ENCODE results near the gene MIEN1.

The MIEN1 gene

GRCh38 chr17:39722965-39723848 lies 7.1 kb downstream of the MIEN1 start:
- Histone ChIP-seq H3K4me3 (ENCODE audit: low read depth, low read length) (no peak overlapping the region), H3K27me3 (ENCODE audit: insufficient read depth, low read depth, severe bottlenecking) (no peaks in the 10 kb centered on the region), H3K36me3 (peaks cover 16% of the 10 kb centered on the region), H3K9me3 (ENCODE audit: severe bottlenecking) (no peaks in the 10 kb centered on the region), H3K27ac (no peak overlapping the region)
- TF ChIP-seq CTCF (IDR thresholded peaks at IDR 0.05; ENCODE audit: low read depth, low read length): no peak
- no peak for DNase-seq

- H3K9me3 ChIP-seq (ENCODE audit: severe bottlenecking): no peaks in the 10 kb centered on the region
- no peak for TF ChIP-seq CTCF (IDR thresholded peaks at IDR 0.05; ENCODE audit: low read depth, low read length)
- no peak overlapping the region for H3K4me3 ChIP-seq (ENCODE audit: low read depth, low read length)
- H3K36me3 ChIP-seq: peaks cover 8% of the 10 kb centered on the region
- H3K27me3 ChIP-seq (ENCODE audit: insufficient read depth, low read depth, severe bottlenecking): no peaks in the 10 kb centered on the region
- no peak overlapping the region for H3K27ac ChIP-seq
- DNase-seq: no peak
Observed at GRCh38 chr17:39722104-39722503, 8.2 kb downstream of the MIEN1 start.

GRCh38 chr17:39719563-39720355 lies 10.6 kb downstream of the MIEN1 start:
- no peak for DNase-seq
- Histone ChIP-seq H3K4me3 (ENCODE audit: low read depth, low read length) (no peak overlapping the region), H3K27ac (no peak overlapping the region), H3K9me3 (ENCODE audit: severe bottlenecking) (no peaks in the 10 kb centered on the region), H3K36me3 (peaks cover 5% of the 10 kb centered on the region), H3K27me3 (ENCODE audit: insufficient read depth, low read depth, severe bottlenecking) (no peaks in the 10 kb centered on the region)
- TF ChIP-seq CTCF (IDR thresholded peaks at IDR 0.05; ENCODE audit: low read depth, low read length): no peak

GRCh38 chr17:39717660-39718059 lies 12.7 kb downstream of the MIEN1 start:
- H3K36me3 ChIP-seq: no peaks in the 10 kb centered on the region
- TF ChIP-seq CTCF (IDR thresholded peaks at IDR 0.05; ENCODE audit: low read depth, low read length): no peak

GRCh38 chr17:39716879-39717536 lies 13.3 kb downstream of the MIEN1 start:
- Histone ChIP-seq H3K27ac (no peak overlapping the region; the same call in 1 of the 2 replicates), H3K9me3 (ENCODE audit: severe bottlenecking) (no peaks in the 10 kb centered on the region), H3K36me3 (no peaks in the 10 kb centered on the region), H3K27me3 (ENCODE audit: insufficient read depth, low read depth, severe bottlenecking) (no peaks in the 10 kb centered on the region), H3K4me3 (ENCODE audit: low read depth, low read length) (no peak overlapping the region)
- DNase-seq: no peak
- TF ChIP-seq CTCF (IDR thresholded peaks at IDR 0.05; ENCODE audit: low read depth, low read length): no peak

More at GRCh38 chr17:39717660-39718059, 12.7 kb downstream of the MIEN1 start:
- no peak for DNase-seq
- no peaks in the 10 kb centered on the region for H3K27me3 ChIP-seq (ENCODE audit: insufficient read depth, low read depth, severe bottlenecking)
- no peak overlapping the region for H3K4me3 ChIP-seq (ENCODE audit: low read depth, low read length)
- H3K27ac ChIP-seq: no peak overlapping the region
- H3K9me3 ChIP-seq (ENCODE audit: severe bottlenecking): no peaks in the 10 kb centered on the region
